Suppressor macrophage treated with lipopolysaccharide for 4 hours (primary cell): ENCODE measurements around the gene IPO5.
A peak's percentile ranks its signal among the peaks of the same experiment; 100 is the strongest.
"Not testable (repeated sequence)": the region's sequence is repeated elsewhere in the genome, so short reads cannot be mapped to it uniquely, and the experiment has no call there.

Experiments used
- DNase-seq: peaks from one replicate; pipeline ENCODE4 v3.0.0-alpha.2; 2020

Gene IPO5

GRCh38 chr13:98019186-98019585 is 65.7 kb downstream of the IPO5 start:
- no peak for DNase-seq

DNA sequence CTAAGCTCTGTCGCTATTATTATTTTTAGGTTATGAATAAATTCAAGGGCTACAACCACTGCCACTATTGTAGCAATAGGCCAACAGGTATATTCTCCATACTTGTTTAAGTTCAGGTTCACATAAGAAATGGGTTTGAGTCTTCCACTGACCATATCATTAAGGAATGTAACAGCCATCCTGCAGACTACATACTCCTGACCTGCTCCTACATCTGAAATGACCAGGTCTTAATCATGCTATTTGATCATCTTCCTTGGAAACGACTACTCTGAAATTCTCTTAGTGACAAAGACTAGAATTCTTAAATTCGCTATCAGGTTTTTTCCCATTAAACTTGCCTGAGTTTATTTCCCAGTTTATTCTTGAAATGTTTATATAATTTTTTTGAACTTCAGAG is 66.8 kb downstream of the IPO5 start:
- DNase-seq, result no peak

DNA sequence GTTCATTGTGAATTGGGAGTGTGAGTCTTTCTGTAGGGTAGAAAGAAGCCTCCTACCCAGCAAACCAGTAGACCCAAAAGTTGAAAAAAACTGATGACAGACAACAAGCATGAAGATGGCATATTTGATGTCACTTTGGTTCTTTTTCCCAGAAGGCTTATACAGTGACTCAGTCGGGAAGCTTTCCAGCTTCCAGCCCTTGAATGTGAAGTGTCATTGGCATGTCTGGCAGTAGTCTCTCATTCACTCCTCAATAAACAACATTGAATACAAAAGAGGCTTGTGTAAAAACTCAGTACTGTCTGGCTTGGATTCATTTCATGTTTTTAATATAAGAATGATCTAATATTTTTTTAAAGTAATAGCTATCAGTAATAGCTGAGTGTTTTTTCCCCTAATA is 68.7 kb downstream of the IPO5 start:
- DNase-seq, result no peak

DNA sequence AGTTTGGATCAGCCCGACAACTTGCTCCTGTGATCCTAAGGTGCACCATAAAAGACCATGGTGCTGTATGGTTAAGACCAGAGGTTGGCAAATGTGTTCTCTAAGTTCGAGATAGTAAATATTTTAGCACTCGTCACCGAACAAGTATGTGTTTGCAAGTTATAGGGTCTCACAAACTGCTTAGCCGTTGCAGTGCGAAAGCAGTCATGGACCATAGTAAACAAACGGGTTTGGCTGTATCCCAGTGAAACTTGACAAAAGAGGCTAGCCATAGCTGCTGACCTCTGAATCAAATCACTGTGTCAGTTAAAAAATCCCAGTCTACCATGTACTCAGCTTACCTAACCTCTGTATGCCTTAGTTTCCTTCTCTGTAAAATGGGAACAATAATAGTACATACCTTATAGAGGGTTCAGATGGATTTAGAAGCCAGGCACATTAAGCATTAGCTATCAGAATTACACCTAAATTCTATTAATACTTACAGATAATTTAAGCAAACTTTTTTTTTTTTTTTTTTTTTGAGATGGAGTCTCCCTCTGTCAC is 72.1 kb downstream of the IPO5 start:
- DNase-seq, result no peak

GRCh38 chr13:98026457-98026857 is 73.0 kb downstream of the IPO5 start:
- DNase-seq, result no peak

GRCh38 chr13:98032168-98032567 is 78.7 kb downstream of the IPO5 start:
- no peak for DNase-seq

- peak; percentile 3 for DNase-seq
Measured at GRCh38 chr13:98033277-98034247, 80.1 kb downstream of the IPO5 start.

DNA sequence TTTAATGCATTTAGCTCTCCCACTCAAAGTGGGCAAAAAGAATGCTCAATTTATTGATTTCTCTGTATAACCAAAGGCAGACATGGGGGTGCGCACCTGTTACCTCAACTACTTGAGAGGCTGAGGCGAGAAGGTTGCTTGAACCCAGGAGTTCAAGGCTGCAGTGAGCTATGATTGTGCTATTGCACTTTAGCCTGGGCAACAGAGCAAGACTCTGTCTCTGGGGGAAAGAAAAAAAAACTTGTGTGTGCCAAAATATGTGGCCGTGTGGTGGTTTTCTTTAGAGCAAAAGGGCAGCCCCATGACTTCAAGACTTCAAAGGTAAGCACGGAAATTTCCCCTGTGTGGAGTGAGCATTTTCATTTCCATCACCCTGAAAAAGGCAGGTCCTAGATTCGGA is 81.9 kb downstream of the IPO5 start:
- DNase-seq, result no peak

GRCh38 chr13:98036564-98037302 is 83.3 kb downstream of the IPO5 start:
- DNase-seq, result not testable (repeated sequence)

- no peak for DNase-seq
Measured at GRCh38 chr13:98039261-98039660, 85.8 kb downstream of the IPO5 start.

GRCh38 chr13:98039964-98040363 is 86.5 kb downstream of the IPO5 start:
- DNase-seq, result no peak

DNA sequence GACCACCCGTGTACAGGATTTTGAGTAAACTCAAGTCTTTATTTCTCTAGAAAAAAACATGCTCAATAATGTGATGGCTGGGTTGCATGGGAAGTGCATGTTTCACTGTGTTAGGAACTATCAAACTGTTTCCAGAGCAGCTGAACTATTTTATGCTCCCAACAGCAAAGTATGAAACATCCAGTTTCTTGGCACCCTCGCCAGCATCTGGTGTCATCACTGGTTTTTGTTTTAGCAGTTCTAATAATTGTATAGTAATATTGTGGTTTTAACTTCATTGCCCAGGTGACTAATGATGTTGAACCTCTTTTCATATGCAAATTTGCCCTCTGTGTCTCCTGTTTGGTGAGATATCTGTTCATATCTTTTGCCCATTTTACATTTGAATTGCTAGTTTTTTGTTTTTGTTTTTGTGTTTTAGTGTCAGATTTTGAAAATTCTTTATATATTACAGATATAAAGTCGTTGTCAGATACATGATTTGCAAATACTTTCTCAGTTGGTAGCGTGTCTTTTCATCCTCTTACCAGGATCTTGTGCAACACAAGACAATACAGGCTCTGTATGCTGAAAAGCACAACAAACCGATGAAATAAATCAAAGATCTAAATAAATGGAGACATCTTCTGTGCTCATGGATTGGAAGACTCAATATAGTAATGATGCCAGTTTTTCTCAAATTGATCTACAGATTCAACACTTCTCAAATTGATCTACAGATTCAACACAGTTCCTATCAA is 87.8 kb downstream of the IPO5 start:
- no peak for DNase-seq

GRCh38 chr13:98044301-98044700 is 90.8 kb downstream of the IPO5 start:
- no peak for DNase-seq

DNA sequence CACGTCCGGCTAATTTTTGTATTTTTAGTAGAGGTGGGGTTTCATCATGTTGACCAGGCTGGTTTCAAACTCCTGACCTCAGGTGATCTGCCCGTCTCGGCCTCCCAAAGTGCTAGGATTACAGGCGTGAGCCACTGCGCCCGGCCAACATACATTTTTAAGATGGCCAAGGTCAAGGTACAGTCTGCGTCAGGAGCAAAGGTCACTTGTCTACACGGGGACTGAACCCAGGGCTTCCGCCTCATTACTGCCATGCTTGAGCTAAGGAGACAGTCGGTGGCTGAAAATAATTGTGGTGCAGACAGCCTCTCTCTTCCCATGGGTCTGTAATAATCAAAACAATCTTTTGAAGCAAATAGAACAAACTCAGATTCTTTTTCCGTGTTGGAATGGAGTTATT is 94.3 kb downstream of the IPO5 start:
- DNase-seq, result not testable (repeated sequence)

- no peak for DNase-seq
Measured at GRCh38 chr13:98048265-98048664, 94.8 kb downstream of the IPO5 start.

GRCh38 chr13:98050041-98050466 is 96.6 kb downstream of the IPO5 start:
- no peak for DNase-seq

GRCh38 chr13:98052412-98052811 is 98.9 kb downstream of the IPO5 start:
- DNase-seq, result no peak

DNA sequence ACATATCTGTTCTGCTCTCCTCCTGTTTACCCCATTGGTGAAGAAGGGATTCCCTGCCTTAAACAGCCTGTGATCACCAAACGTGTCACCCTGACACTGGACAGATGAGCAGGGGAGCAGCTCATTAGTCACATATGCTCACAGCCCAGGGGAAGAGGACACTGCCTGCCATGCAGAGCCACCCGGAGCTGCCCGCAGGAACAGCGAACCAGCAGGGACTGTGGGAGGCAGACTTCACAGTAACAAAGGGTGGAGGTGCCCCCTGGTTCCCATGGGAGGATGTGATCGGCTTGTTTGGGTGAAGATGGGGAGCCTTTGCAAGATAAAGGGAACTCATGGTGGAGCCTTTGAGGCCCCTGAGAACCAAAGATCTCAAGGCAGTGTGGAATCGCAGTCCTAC is 100.8 kb downstream of the IPO5 start:
- DNase-seq, result no peak

DNA sequence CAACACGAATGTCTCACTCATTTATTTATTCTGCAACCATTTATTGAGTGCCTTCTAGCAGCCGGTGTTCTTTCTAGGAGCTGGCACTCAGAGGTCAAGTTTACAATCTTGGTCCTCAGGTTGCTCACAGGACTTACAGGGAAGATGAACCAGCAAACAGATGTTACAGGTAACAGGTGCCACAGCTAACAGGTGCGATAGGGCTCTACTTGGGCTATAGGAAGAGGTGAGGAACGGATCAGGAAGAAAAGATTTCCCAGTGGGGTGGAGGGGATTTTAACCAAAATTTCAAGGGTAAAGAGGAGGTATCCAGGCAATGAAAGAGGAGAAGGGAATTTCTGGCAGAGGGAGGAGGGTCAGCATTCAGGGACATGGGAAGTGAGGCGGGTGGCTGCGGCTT is 102.1 kb downstream of the IPO5 start:
- DNase-seq, result no peak

DNA sequence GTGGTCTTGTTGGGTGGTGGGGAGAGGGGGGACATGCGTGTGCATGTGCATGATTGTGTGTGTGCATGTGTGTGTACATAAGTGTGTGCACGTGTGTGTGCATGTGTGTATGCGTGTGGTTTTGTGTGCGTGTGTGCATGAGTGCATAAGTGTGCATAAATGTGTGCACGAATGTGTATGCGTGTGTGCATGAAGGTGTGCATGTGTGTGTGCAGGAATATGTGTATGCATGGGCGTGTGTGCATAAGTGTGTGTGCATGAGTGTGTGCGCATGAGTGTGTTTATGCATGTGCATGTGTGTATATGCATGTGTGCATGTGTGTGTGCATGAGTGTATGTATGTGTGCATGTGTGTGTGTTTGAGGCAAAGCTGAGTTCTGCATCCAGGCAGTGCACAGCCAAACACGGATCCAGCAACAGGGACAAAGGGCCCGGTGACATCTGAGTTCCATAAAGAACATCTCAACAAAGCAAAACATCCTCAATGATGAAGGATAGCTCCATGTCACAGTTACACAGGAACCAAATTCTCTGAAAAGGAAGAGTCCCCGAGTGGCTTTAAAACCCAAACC is 103.5 kb downstream of the IPO5 start:
- DNase-seq, result no peak

GRCh38 chr13:98059276-98059675 is 105.8 kb downstream of the IPO5 start:
- no peak for DNase-seq

GRCh38 chr13:98060282-98060681 is 106.8 kb downstream of the IPO5 start:
- no peak for DNase-seq

- no peak for DNase-seq
Measured at GRCh38 chr13:98065468-98065867, 112.0 kb downstream of the IPO5 start.
